ENCODE results near the gene VPS13D.

Gene VPS13D

GRCh38 chr1:12547586-12548225 lies 317.9 kb downstream of the VPS13D start:
- no peak for DNase-seq

- DNase-seq = no peak
These were observed 318.6 kb downstream of the VPS13D start for GRCh38 chr1:12548279-12548972.

DNA sequence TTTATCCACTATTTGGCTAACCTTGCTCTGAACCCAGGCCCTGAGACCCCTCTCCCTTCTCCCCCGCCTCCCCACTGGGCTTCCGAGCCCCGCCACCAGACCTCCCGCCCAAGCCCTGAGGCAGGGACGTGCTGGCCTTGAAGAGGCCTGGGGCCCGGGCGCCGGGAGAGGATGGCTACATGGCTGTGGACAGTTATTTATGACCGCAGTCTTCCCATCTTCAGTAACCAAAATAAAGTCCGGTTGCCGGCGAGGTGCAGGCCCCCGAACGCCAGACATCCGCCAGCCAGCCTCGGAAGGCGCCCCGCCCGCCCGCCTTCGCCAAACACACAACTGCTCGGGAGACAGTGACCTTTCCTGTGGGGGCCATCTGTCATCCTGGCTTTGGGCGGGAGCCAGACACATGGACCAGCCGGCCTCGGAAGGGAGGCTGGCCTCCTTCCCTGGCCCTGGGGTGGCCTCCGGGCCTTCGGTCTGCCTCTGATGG lies 319.2 kb downstream of the VPS13D start:
- DNase-seq = no peak

GRCh38 chr1:12549460-12550349 lies 319.9 kb downstream of the VPS13D start:
- no peak for DNase-seq

- no peak for DNase-seq
These were observed 321.8 kb downstream of the VPS13D start for GRCh38 chr1:12551584-12551983.

- no peak for DNase-seq
These were observed 322.5 kb downstream of the VPS13D start for GRCh38 chr1:12552111-12552888.

GRCh38 chr1:12552951-12553921 lies 323.4 kb downstream of the VPS13D start:
- DNase-seq = no peak

DNA sequence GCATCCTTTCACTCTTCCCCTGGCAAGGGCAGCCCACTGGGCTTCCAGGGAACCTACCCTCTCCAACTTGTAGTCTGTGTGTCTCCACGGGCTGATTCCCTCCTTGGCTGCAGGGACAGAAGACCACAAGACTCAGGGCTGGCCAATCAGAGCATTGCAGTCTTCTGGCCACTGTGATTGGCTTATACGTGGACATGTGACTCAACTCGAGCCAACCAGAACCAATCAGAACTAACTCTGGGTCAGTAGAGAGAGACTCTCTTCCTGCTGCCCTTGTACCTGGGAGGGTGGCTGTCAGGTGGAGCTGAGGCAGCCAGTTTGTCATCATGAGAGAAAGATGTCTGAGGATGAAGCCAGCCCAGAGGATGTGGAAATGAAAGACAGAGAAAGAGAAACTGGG lies 324.1 kb downstream of the VPS13D start:
- DNase-seq = no peak

GRCh38 chr1:12554521-12555305 lies 324.9 kb downstream of the VPS13D start:
- no peak for DNase-seq

GRCh38 chr1:12555411-12556367 lies 325.9 kb downstream of the VPS13D start:
- DNase-seq = no peak

- DNase-seq = no peak
These were observed 326.6 kb downstream of the VPS13D start for GRCh38 chr1:12556368-12556930.

DNA sequence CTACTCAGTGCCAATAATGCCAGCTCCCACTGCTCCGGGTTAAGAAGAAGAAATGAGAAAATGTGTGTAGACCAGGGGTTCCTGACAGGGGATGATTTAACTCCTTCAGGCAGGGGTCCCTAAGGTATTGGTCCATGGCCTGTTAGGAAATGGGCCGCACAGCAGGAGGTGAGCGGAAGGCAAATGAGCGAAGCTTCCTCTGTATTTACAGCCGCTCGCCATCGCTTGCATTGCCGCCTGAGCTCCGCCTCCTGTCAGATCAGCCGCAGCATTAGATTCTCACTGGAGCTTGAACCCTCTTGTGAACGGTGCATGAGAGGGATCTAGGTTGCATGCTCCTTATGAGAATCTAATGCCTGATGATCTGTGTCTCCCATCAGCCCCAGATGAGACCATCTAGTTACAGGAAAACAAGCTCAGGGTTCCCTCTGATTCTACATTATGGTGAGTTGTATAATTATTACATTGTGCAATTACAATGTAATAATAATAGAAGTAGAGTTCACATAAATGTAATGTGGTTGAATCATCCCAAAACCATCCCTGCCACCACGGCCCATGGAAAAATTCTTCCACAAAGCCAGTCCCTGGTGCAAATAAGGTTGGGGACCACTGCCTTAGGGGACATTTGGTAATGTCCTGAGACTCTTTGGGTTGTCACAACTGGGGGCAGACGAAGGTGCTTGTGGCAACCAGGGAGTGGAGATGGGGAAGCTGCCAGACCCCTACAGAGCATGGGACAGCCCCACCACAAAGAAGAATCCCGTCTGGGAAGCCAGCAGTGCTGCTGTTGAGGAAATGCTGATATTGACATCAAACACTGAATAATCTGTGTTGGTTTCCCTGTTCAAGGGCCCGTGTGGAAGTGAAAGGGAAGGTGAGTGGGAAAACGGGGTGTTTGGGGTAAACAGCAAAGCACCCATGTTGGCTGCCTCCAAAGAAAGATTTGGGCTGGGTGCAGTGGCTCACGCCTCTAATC lies 327.4 kb downstream of the VPS13D start:
- no peak for DNase-seq

DNA sequence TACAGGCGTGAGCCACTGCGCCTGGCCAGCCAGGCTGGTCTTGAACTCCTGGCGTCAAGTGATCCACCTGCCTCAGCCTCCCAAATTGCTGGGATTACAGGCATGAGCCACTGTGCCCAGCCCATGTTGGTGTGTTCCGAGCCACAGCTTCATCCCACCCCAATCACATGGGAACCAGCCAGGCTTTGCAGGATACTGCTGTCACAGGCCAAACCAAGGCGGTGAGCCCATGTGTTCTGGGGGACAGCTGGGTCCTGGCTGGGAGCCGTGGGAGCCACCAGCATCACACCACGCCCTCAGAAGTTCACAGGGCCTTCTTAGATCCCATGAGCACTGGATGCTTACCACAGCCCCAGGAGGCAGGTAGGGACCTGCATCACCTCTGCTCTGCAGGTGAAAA lies 331.3 kb downstream of the VPS13D start:
- no peak for DNase-seq

Measured in hematopoietic multipotent progenitor cell treated with erythropoietin and hydrocortisone succinate and interleukin-3 and kit ligand, for 8 days (in vitro differentiated cells).